K562 (cell line): ENCODE measurements around the gene MAU2. TPM values are rescaled to one million over a fixed set of nuclear protein-coding genes. Genes with fewer than 3 reads are reported as not detected.

Experiments
- ATAC-seq: fragments of 200-7000 bp; cut with Tn5 transposase; 3 replicates; pipeline ENCODE4 v1.9.1; 2020; ENCODE audit warnings: moderate library complexity
- BruUV-seq: library from RNA; stranded (reverse); fragments of 400-500 nt; replicated peaks from 2 replicates; lab custom pipeline; 2021; lab: Mats Ljungman, UMichigan
- CTCF ChIA-PET: fragments of 300-600 bp; formaldehyde crosslinking; extraction: SDS; loops from one replicate; lab custom pipeline; 2021; ENCODE audit warnings: low intra/inter-chr PET ratio; lab: Yijun Ruan, JAX
- POLR2A ChIA-PET: fragments of 300-600, 350-650 bp; sonication (Branson Sonifier 250); formaldehyde crosslinking; extraction: SDS; loops from one replicate; lab custom pipeline; 2021; ENCODE audit warnings: antibody characterized with exemption, inconsistent platforms; lab: Yijun Ruan, JAX
- DNase-seq, 4 experiments: peaks; one replicate each; pipeline versions ENCODE4 v3.0.0 to v3.0.0-alpha.2; 2011 to 2018; ENCODE audit warnings: low spot score in 3 of 4, mixed read lengths in 3 of 4; ENCODE audit errors: extremely low read depth in 1 of 4
- FAIRE-seq: peaks from 2 replicates; lab custom pipeline; 2011; peaks lifted over from hg19 to GRCh38; lab: Jason Lieb, UNC
- H2AFZ ChIP-seq: 2 replicates; pipeline ENCODE4 v1.6.0; 2011; ENCODE audit warnings: low read depth, low read length, control low read depth, inconsistent platforms
- H3K27ac ChIP-seq: fragments of 200-600 bp; 3 replicates; pipeline ENCODE4 v1.8.0; 2011; ENCODE audit warnings: low read depth, mild to moderate bottlenecking, control low read depth, inconsistent platforms, low read length, moderate library complexity, mixed read lengths; ENCODE audit errors: extremely low read depth
- H3K27me3 ChIP-seq, 2 experiments: fragments of 300-600 bp in 1 of 2; 2 replicates in 1 of 2; 3 replicates in 1 of 2; pipeline versions ENCODE4 v1.6.0 to v1.8.0; 2011; ENCODE audit warnings: inconsistent platforms in 2 of 2, low read length in 2 of 2, mild to moderate bottlenecking in 1 of 2, mixed read lengths in 1 of 2, moderate library complexity in 1 of 2; ENCODE audit not compliant: control insufficient read depth in 2 of 2, insufficient read depth in 2 of 2
- H3K36me3 ChIP-seq: fragments of 300-600 bp; 3 replicates; pipeline ENCODE4 v1.8.0; 2011; ENCODE audit warnings: mild to moderate bottlenecking, low read length, inconsistent platforms; ENCODE audit not compliant: control insufficient read depth, insufficient read depth
- H3K4me1 ChIP-seq, 2 experiments: fragments of 200-600 bp in 1 of 2; replicated peaks in 1 of 2; 2 replicates in 1 of 2; 3 replicates in 1 of 2; pipeline versions ENCODE4 v1.5.1 to v1.8.0; 2011; ENCODE audit warnings: inconsistent platforms in 2 of 2, low read length in 2 of 2, mild to moderate bottlenecking in 1 of 2, mixed read lengths in 1 of 2, moderate library complexity in 1 of 2; ENCODE audit not compliant: control insufficient read depth in 2 of 2, insufficient read depth in 2 of 2
- H3K4me2 ChIP-seq: 2 replicates; pipeline ENCODE4 v1.6.1; 2011; ENCODE audit warnings: low read length, control low read depth, inconsistent platforms, mixed read lengths; ENCODE audit not compliant: insufficient read depth
- H3K4me3 ChIP-seq: fragments of 200-600 bp; sonication (generic), shearing (Covaris generic); 2 replicates; pipeline ENCODE4 v1.5.1; 2016; ENCODE audit warnings: control low read depth, inconsistent platforms
- H3K79me2 ChIP-seq: fragments of 200-600 bp; 3 replicates; pipeline ENCODE4 v1.8.0; 2011; ENCODE audit warnings: low read length, inconsistent platforms; ENCODE audit not compliant: control insufficient read depth, insufficient read depth
- H3K9ac ChIP-seq, 2 experiments: 2 replicates each; pipeline versions ENCODE4 v1.6.0 to v1.6.1; 2011; ENCODE audit warnings: low read depth in 2 of 2, low read length in 2 of 2, control low read depth in 1 of 2, inconsistent platforms in 1 of 2, mild to moderate bottlenecking in 1 of 2, mixed read lengths in 1 of 2; ENCODE audit not compliant: insufficient read depth in 1 of 2
- H3K9me1 ChIP-seq: one replicate; pipeline ENCODE4 v1.6.0; 2011; ENCODE audit warnings: inconsistent platforms, mild to moderate bottlenecking, low read length, moderate library complexity; ENCODE audit not compliant: control insufficient read depth, insufficient read depth
- H3K9me3 ChIP-seq: replicated peaks from 2 replicates; pipeline ENCODE4 v1.5.1; 2011; ENCODE audit warnings: low read depth, low read length, inconsistent platforms; ENCODE audit not compliant: control insufficient read depth, insufficient read depth
- H4K20me1 ChIP-seq: replicated peaks from 2 replicates; pipeline ENCODE4 v1.6.1; 2011; ENCODE audit warnings: low read length, inconsistent platforms, mixed read lengths; ENCODE audit not compliant: control insufficient read depth, insufficient read depth
- WGBS: fragments of 100-300 bp; shearing (Covaris generic); methylation state at CpG from one replicate; pipeline ENCODE4 v1.1.6; 2016; ENCODE audit warnings: low coverage, mixed read lengths; ENCODE audit not compliant: insufficient coverage; ENCODE audit errors: missing lambda C conversion rate; 5-methylcytosine and 5-hydroxymethylcytosine counted together
- in situ Hi-C: fragments of 300-500 bp; cut with MboI; formaldehyde crosslinking; loops from 4 replicates; pipeline ENCODE4 v1.15.0; 2018; ENCODE audit warnings: inconsistent platforms, mixed read lengths
- intact Hi-C: fragments of 100-400 bp; cut with micrococcal nuclease; formaldehyde crosslinking; loops from 2 replicates; pipeline ENCODE4 v1.14.2; 2022
- polyA plus RNA-seq, 8 experiments: library from polyadenylated mRNA; depleted of rRNA in 4 of 8; stranded (reverse) in 5 of 8; unstranded in 3 of 8; fragments of >200 nt; fragmentation: Nextera tagmentation in 2 of 8; fragmentation: Illumina TruSeq in 1 of 8; extraction: Ambion mirVana in 2 of 8; extraction: Trizol in 1 of 8; gene quantifications; 2 replicates each; pipeline versions ENCODE4 v1.2.1 to v1.2.3, GENCODE V29; 2011 to 2014; ENCODE audit warnings: inconsistent platforms in 1 of 8, missing spikeins in 1 of 8
- total RNA-seq, 7 experiments: library from RNA; depleted of rRNA in 6 of 7; stranded (reverse); fragments of >200 nt in 6 of 7; fragmentation: Illumina TruSeq in 2 of 7; extraction: Trizol in 2 of 7; gene quantifications; 2 replicates each; pipeline versions ENCODE4 v1.2.1 to v1.2.3, GENCODE V29; 2011 to 2021; ENCODE audit warnings: low replicate concordance in 1 of 7
- TF ChIP-seq, protein P1 (sequence below): sonication (generic); formaldehyde crosslinking; IDR thresholded peaks from 2 replicates; pipeline ENCODE4 v1.8.1; 2023; ENCODE audit warnings: mild to moderate bottlenecking, missing genetic modification reagents
- TF ChIP-seq, protein P2 (sequence below), 3 experiments: IDR thresholded peaks in 2 of 3; conservative IDR thresholded peaks in 1 of 3; 2 replicates each; pipeline ENCODE4 v1.5.1; 2011 to 2012; ENCODE audit warnings: low read length in 3 of 3, mild to moderate bottlenecking in 3 of 3, control low read depth in 2 of 3, improper control_type of control experiment in 1 of 3, inconsistent platforms in 1 of 3, low read depth in 1 of 3, mixed read lengths in 1 of 3, moderate library complexity in 1 of 3; ENCODE audit not compliant: insufficient read depth in 2 of 3

The MAU2 gene
- total and polyA plus RNA-seq, 9 of the 15 experiments (the other 6 are each of a cell fraction or from before 2014, with no cell fraction given) = 1.2 to 48.1 (median 19.4) TPM

- ChIA-PET POLR2A (interaction anchor here (1.6 kb wide), 1 partner anchor 9 kb away, joined by 5 read pairs; no protein-coding TSS in a partner anchor), CTCF (interaction anchor here (0.7 kb wide), 1 partner anchor 15 kb away, joined by 4 read pairs; no protein-coding TSS in a partner anchor)
- peaks cover 24% of the 10 kb centered on the region for H3K79me2 ChIP-seq
- no TSS peak for BruUV-seq
- intact Hi-C loops = no loop called here
- H3K27me3 ChIP-seq = no peaks in the 10 kb centered on the region
- H3K27ac ChIP-seq = no peak overlapping the region
- no peak overlapping the region for H3K4me3 ChIP-seq
- DNase-seq (peak in 1 of 4 experiments; percentile 6), FAIRE-seq (no peak), ATAC-seq (no peak)
- no peak overlapping the region for H3K4me2 ChIP-seq
- H3K9me1 ChIP-seq = no peaks in the 10 kb centered on the region
- TF ChIP-seq, protein P1, sequence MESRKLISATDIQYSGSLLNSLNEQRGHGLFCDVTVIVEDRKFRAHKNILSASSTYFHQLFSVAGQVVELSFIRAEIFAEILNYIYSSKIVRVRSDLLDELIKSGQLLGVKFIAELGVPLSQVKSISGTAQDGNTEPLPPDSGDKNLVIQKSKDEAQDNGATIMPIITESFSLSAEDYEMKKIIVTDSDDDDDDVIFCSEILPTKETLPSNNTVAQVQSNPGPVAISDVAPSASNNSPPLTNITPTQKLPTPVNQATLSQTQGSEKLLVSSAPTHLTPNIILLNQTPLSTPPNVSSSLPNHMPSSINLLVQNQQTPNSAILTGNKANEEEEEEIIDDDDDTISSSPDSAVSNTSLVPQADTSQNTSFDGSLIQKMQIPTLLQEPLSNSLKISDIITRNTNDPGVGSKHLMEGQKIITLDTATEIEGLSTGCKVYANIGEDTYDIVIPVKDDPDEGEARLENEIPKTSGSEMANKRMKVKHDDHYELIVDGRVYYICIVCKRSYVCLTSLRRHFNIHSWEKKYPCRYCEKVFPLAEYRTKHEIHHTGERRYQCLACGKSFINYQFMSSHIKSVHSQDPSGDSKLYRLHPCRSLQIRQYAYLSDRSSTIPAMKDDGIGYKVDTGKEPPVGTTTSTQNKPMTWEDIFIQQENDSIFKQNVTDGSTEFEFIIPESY (CRISPR knock-in tag) = peak; percentile 73
- TF ChIP-seq, protein P2, sequence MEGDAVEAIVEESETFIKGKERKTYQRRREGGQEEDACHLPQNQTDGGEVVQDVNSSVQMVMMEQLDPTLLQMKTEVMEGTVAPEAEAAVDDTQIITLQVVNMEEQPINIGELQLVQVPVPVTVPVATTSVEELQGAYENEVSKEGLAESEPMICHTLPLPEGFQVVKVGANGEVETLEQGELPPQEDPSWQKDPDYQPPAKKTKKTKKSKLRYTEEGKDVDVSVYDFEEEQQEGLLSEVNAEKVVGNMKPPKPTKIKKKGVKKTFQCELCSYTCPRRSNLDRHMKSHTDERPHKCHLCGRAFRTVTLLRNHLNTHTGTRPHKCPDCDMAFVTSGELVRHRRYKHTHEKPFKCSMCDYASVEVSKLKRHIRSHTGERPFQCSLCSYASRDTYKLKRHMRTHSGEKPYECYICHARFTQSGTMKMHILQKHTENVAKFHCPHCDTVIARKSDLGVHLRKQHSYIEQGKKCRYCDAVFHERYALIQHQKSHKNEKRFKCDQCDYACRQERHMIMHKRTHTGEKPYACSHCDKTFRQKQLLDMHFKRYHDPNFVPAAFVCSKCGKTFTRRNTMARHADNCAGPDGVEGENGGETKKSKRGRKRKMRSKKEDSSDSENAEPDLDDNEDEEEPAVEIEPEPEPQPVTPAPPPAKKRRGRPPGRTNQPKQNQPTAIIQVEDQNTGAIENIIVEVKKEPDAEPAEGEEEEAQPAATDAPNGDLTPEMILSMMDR (IDR thresholded peaks at IDR 0.05 in 2 of 3, conservative IDR thresholded peaks at IDR 0.05 in 1 of 3; ENCODE audit: insufficient read depth in 2 of 3, low read depth in 1 of 3, low read length in 3 of 3) = no peak
- in situ Hi-C loops = no loop called here
- no peaks in the 10 kb centered on the region for H4K20me1 ChIP-seq
- no peaks in the 10 kb centered on the region for H3K9me3 ChIP-seq
- WGBS = 83% methylated on average over 8 of the region's 8 CpGs
- H3K4me1 ChIP-seq = peaks cover 19 to 22% of the 10 kb centered on the region in 2 experiments; a peak in 4 of 5 replicates
- H3K36me3 ChIP-seq = no peaks in the 10 kb centered on the region
- no peak overlapping the region for H2AFZ ChIP-seq
- H3K9ac ChIP-seq = no peak overlapping the region
These were observed 61.5 kb downstream of the MAU2 start for GRCh38 chr19:19382118-19382517.
